MM.1S (cell line): ENCODE data around the gene CHD2.

Source experiments
- DNase-seq: peaks from one replicate; pipeline ENCODE4 v3.0.0-alpha.2; 2015
- H2AFZ ChIP-seq: fragments of 300-600 bp; sonication (generic); 2 replicates; pipeline ENCODE4 v1.6.0; 2016; ENCODE audit warnings: antibody characterized with exemption, low read length
- H3F3A ChIP-seq: fragments of 300-600 bp; sonication (generic); 2 replicates; pipeline ENCODE4 v1.6.1; 2016; ENCODE audit warnings: mild to moderate bottlenecking, antibody characterized with exemption, low read length, moderate library complexity, mixed read lengths; ENCODE audit not compliant: insufficient read depth
- H3K27ac ChIP-seq: fragments of 300-600 bp; sonication (generic); 2 replicates; pipeline ENCODE4 v1.5.1; 2016; ENCODE audit warnings: mild to moderate bottlenecking, low read length
- H3K27me3 ChIP-seq: fragments of 300-600 bp; sonication (generic); replicated peaks from 2 replicates; pipeline ENCODE4 v1.6.0; 2016; ENCODE audit warnings: low read length; ENCODE audit not compliant: insufficient read depth
- H3K36me3 ChIP-seq: fragments of 300-600 bp; sonication (generic); replicated peaks from 2 replicates; pipeline ENCODE4 v1.6.1; 2016; ENCODE audit warnings: mild to moderate bottlenecking, low read length, mixed read lengths; ENCODE audit not compliant: insufficient read depth
- H3K4me1 ChIP-seq: fragments of 300-600 bp; sonication (generic); 2 replicates; pipeline ENCODE4 v1.6.1; 2016; ENCODE audit warnings: low read length, mixed read lengths
- H3K4me2 ChIP-seq: fragments of 300-600 bp; sonication (generic); 2 replicates; pipeline ENCODE4 v1.6.0; 2016; ENCODE audit warnings: low read depth, low read length
- H3K4me3 ChIP-seq: fragments of 300-600 bp; sonication (generic); 2 replicates; pipeline ENCODE4 v1.5.1; 2016; ENCODE audit warnings: low read length, mixed read lengths
- H3K79me2 ChIP-seq: fragments of 300-600 bp; sonication (generic); 2 replicates; pipeline ENCODE4 v1.6.1; 2016; ENCODE audit warnings: mixed run types, low read length, mixed read lengths
- H3K9ac ChIP-seq: fragments of 300-600 bp; sonication (generic); 2 replicates; pipeline ENCODE4 v1.6.1; 2016; ENCODE audit warnings: low read length, mixed read lengths
- H3K9me2 ChIP-seq: fragments of 300-600 bp; sonication (generic); replicated peaks from 2 replicates; pipeline ENCODE4 v1.6.1; 2016; ENCODE audit warnings: mild to moderate bottlenecking, low read length, mixed read lengths; ENCODE audit not compliant: insufficient read depth
- H3K9me3 ChIP-seq: fragments of 300-600 bp; sonication (generic); replicated peaks from 2 replicates; pipeline ENCODE4 v1.6.1; 2016; ENCODE audit warnings: mild to moderate bottlenecking, low read length, mixed read lengths; ENCODE audit not compliant: insufficient read depth
- H4K20me1 ChIP-seq: fragments of 300-600 bp; sonication (generic); 2 replicates; pipeline ENCODE4 v1.6.1; 2016; ENCODE audit warnings: mild to moderate bottlenecking, low read length, moderate library complexity, mixed read lengths; ENCODE audit not compliant: insufficient read depth
- CTCF ChIP-seq: fragments of 300-600 bp; sonication (generic); IDR thresholded peaks from 2 replicates; pipeline ENCODE4 v1.5.1; 2016; ENCODE audit warnings: antibody characterized with exemption, low read length, mixed read lengths
- EZH2 ChIP-seq: fragments of 300-600 bp; sonication (generic); optimal IDR thresholded peaks from 2 replicates; pipeline ENCODE3; 2017; ENCODE audit warnings: low read depth, mild to moderate bottlenecking, antibody characterized with exemption, low read length, mixed read lengths
- EZH2phosphoT487 ChIP-seq: fragments of 300-600 bp; sonication (generic); IDR thresholded peaks from 2 replicates; pipeline ENCODE4 v1.6.1; 2018; ENCODE audit warnings: antibody characterized with exemption, low read length

Gene CHD2

GRCh38 chr15:92907896-92908712 is 8.0 kb downstream of the CHD2 start:
- TF ChIP-seq CTCF: no peak
- TF ChIP-seq EZH2: no peak
- TF ChIP-seq EZH2phosphoT487: no peak
- H3K9ac ChIP-seq: no peak overlapping the region
- no peak overlapping the region for H3K27ac ChIP-seq
- peaks cover 31% of the 10 kb centered on the region for H3K4me1 ChIP-seq
- no peaks in the 10 kb centered on the region for H3K9me3 ChIP-seq
- H3K4me3 ChIP-seq: no peak overlapping the region
- no peaks in the 10 kb centered on the region for H4K20me1 ChIP-seq
- no peaks in the 10 kb centered on the region for H3K27me3 ChIP-seq
- H3K79me2 ChIP-seq: peaks cover 97% of the 10 kb centered on the region
- H3K9me2 ChIP-seq: no peaks in the 10 kb centered on the region
- H3K36me3 ChIP-seq: no peaks in the 10 kb centered on the region; the same call in 1 of the 2 replicates
- peaks cover 9% of the 10 kb centered on the region for H3F3A ChIP-seq
- no peak overlapping the region for H3K4me2 ChIP-seq
- DNase-seq: no peak
- H2AFZ ChIP-seq: no peak overlapping the region

GRCh38 chr15:92908713-92909057 is 8.6 kb downstream of the CHD2 start:
- H3K9me3 ChIP-seq: no peaks in the 10 kb centered on the region
- DNase-seq: no peak
- no peak overlapping the region for H3K27ac ChIP-seq
- no peaks in the 10 kb centered on the region for H4K20me1 ChIP-seq
- H2AFZ ChIP-seq: no peak overlapping the region
- no peaks in the 10 kb centered on the region for H3K27me3 ChIP-seq
- TF ChIP-seq EZH2phosphoT487 (no peak), CTCF (no peak), EZH2 (no peak)
- peaks cover 29% of the 10 kb centered on the region for H3K4me1 ChIP-seq
- no peak overlapping the region for H3K9ac ChIP-seq
- H3K36me3 ChIP-seq: no peaks in the 10 kb centered on the region; the same call in 1 of the 2 replicates
- H3F3A ChIP-seq: peaks cover 3% of the 10 kb centered on the region
- H3K4me2 ChIP-seq: no peak overlapping the region
- H3K9me2 ChIP-seq: no peaks in the 10 kb centered on the region
- H3K79me2 ChIP-seq: peaks cover 97% of the 10 kb centered on the region
- no peak overlapping the region for H3K4me3 ChIP-seq

GRCh38 chr15:92909136-92909781 is 9.1 kb downstream of the CHD2 start:
- no peak for DNase-seq
- peaks cover 29% of the 10 kb centered on the region for H3K4me1 ChIP-seq
- H3K4me3 ChIP-seq: no peak overlapping the region
- H3K36me3 ChIP-seq: no peaks in the 10 kb centered on the region; the same call in 1 of the 2 replicates
- H3K9me2 ChIP-seq: no peaks in the 10 kb centered on the region
- H3K9ac ChIP-seq: no peak overlapping the region
- H3K27ac ChIP-seq: no peak overlapping the region
- TF ChIP-seq CTCF: no peak
- TF ChIP-seq EZH2: no peak
- TF ChIP-seq EZH2phosphoT487: no peak
- H4K20me1 ChIP-seq: no peaks in the 10 kb centered on the region
- H3K79me2 ChIP-seq: peaks cover 99% of the 10 kb centered on the region
- H3F3A ChIP-seq: no peaks in the 10 kb centered on the region
- no peak overlapping the region for H3K4me2 ChIP-seq
- H2AFZ ChIP-seq: no peak overlapping the region
- no peaks in the 10 kb centered on the region for H3K9me3 ChIP-seq
- no peaks in the 10 kb centered on the region for H3K27me3 ChIP-seq
